HG03095 (cell line): ENCODE results near the gene CAPN9.

Experiments
- ATAC-seq: cut with Tn5 transposase; IDR thresholded peaks from one replicate; pipeline ENCODE4 v1.9.1; 2021; ENCODE audit warnings: moderate library complexity; ENCODE audit not compliant: unreplicated experiment

The CAPN9 gene

GRCh38 chr1:230848235-230848634 lies 101.0 kb downstream of the CAPN9 start:
- ATAC-seq: no peak

GRCh38 chr1:230849451-230850224 lies 102.5 kb downstream of the CAPN9 start:
- ATAC-seq: no peak

GRCh38 chr1:230850547-230850946 lies 103.4 kb downstream of the CAPN9 start:
- ATAC-seq: no peak

- ATAC-seq: no peak
Observed at GRCh38 chr1:230851291-230851691, 104.1 kb downstream of the CAPN9 start.
